GM18505 (cell line): ENCODE results near the gene CA10.

ENCODE experiments used
- ATAC-seq: cut with Tn5 transposase; IDR thresholded peaks from one replicate; pipeline ENCODE4 v1.9.1; 2021; ENCODE audit not compliant: unreplicated experiment
- POLR2A ChIP-seq: IDR thresholded peaks from 4 replicates; pipeline ENCODE4 v1.6.1; 2011; ENCODE audit warnings: borderline replicate concordance; ENCODE audit not compliant: insufficient read depth, insufficient read length; ENCODE audit errors: extremely low read depth

The CA10 gene

GRCh38 chr17:51610834-51611233 lies 547.7 kb downstream of the CA10 start:
- no peak for ATAC-seq
- TF ChIP-seq POLR2A: no peak

GRCh38 chr17:51610155-51610554 lies 548.4 kb downstream of the CA10 start:
- no peak for TF ChIP-seq POLR2A
- ATAC-seq: no peak

GRCh38 chr17:51608251-51608933 lies 550.1 kb downstream of the CA10 start:
- TF ChIP-seq POLR2A: no peak
- no peak for ATAC-seq

- no peak for ATAC-seq
- no peak for TF ChIP-seq POLR2A
These were observed 551.0 kb downstream of the CA10 start for GRCh38 chr17:51607512-51607911.

GRCh38 chr17:51604299-51605020 lies 554.1 kb downstream of the CA10 start:
- ATAC-seq: no peak
- no peak for TF ChIP-seq POLR2A

- no peak for ATAC-seq
- no peak for TF ChIP-seq POLR2A
These were observed 556.8 kb downstream of the CA10 start for GRCh38 chr17:51601622-51602261.

GRCh38 chr17:51598824-51599223 lies 559.7 kb downstream of the CA10 start:
- no peak for TF ChIP-seq POLR2A
- no peak for ATAC-seq

- TF ChIP-seq POLR2A: no peak
These were observed 561.2 kb downstream of the CA10 start for GRCh38 chr17:51597345-51597744.

GRCh38 chr17:51595826-51596398 lies 562.6 kb downstream of the CA10 start:
- no peak for ATAC-seq
- no peak for TF ChIP-seq POLR2A

More at GRCh38 chr17:51597345-51597744, 561.2 kb downstream of the CA10 start:
- ATAC-seq: no peak

GRCh38 chr17:51590071-51590656 lies 568.4 kb downstream of the CA10 start:
- no peak for TF ChIP-seq POLR2A

GRCh38 chr17:51588063-51588462 lies 570.5 kb downstream of the CA10 start:
- TF ChIP-seq POLR2A: no peak
- ATAC-seq: no peak

More at GRCh38 chr17:51590071-51590656, 568.4 kb downstream of the CA10 start:
- ATAC-seq: no peak

- no peak for TF ChIP-seq POLR2A
- no peak for ATAC-seq
These were observed 571.0 kb downstream of the CA10 start for GRCh38 chr17:51587516-51587915.

GRCh38 chr17:51585514-51586104 lies 572.9 kb downstream of the CA10 start:
- no peak for TF ChIP-seq POLR2A
- no peak for ATAC-seq
